ENCODE results near the gene FCHSD2.

The FCHSD2 gene

DNA sequence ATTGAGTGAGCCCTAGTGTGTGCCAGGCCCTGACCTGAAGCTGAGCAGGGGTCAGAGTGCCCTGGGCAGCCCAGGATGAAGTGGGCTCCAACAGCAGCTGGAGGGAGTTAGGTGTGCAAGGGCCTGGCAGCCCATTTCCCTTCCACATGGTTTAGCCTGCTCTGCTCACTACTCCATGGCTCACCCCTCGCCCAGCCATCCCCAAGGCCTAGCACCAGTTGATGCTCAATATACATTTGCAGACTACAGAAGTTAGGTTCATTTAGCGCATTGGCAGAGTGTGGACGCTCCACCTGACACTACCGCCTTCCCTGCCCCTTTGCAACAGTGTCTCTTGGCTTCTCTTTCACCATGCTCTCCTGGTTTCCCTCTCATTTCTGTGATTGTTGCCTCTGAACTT is 324.2 kb downstream of the FCHSD2 start:
- H3K27ac ChIP-seq: no peak overlapping the region
- TF ChIP-seq, protein P1, sequence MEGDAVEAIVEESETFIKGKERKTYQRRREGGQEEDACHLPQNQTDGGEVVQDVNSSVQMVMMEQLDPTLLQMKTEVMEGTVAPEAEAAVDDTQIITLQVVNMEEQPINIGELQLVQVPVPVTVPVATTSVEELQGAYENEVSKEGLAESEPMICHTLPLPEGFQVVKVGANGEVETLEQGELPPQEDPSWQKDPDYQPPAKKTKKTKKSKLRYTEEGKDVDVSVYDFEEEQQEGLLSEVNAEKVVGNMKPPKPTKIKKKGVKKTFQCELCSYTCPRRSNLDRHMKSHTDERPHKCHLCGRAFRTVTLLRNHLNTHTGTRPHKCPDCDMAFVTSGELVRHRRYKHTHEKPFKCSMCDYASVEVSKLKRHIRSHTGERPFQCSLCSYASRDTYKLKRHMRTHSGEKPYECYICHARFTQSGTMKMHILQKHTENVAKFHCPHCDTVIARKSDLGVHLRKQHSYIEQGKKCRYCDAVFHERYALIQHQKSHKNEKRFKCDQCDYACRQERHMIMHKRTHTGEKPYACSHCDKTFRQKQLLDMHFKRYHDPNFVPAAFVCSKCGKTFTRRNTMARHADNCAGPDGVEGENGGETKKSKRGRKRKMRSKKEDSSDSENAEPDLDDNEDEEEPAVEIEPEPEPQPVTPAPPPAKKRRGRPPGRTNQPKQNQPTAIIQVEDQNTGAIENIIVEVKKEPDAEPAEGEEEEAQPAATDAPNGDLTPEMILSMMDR (IDR thresholded peaks at IDR 0.05): no peak
- no peak overlapping the region for H3K4me3 ChIP-seq
- no peak for DNase-seq (ENCODE audit: low spot score)

DNA sequence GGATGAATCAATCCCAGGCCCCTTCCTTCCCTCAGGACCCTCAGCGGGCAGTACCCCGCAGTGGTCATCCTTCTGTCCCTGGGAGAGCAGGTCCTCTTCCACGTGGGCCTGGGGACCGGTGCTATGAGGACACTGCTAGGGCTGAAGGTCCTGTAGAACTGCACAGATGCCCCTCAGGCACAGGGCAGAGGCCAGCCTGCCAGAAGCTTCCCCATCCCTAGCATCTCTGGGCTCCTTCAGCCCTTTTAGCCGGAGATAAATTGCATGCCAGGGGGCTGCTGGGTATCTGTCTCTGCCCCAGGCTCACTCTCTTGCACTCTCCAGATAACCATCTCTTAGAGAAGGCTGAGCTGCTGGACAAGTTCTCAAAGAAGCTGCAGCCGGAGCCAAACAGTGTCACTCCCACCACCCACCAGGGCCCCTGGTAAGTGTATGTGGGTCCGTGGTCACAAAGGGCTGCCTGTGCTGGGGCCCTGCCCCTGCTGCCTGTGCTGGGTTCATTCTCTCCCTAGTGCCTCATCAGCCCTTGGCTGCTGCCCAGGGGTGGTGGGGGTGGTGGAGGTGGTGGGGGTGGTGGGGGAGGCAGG is 325.6 kb downstream of the FCHSD2 start:
- H3K27ac ChIP-seq: no peak overlapping the region
- no peak overlapping the region for H3K4me3 ChIP-seq
- TF ChIP-seq, protein P1 (IDR thresholded peaks at IDR 0.05): no peak

DNA sequence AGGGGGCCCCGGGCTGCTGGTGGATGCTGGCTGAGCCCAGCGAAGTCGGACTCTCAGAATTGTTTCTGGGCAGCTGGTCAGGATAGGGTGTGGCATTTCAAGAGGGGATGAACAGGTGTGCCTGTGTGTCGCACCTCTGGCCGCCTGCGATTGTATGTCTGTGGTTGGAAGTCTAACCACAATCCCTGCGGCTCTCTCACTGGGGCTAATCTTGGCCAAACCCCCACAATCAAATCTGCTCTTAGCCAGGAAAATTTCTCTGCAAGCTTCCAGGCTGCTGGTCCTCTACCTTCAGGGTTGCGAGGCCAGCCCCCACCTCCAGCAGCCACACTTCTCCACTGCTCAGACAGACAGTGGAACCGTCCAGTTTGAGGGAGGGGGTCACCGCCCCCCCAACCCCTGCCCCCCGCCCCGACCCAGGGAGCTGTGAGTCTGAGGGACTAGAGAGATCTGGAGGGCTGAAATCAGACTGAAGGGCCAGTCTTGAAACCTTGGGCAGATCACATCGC is 327.0 kb downstream of the FCHSD2 start:
- no peak for DNase-seq (ENCODE audit: low spot score)
- Histone ChIP-seq H3K4me3 (peak overlapping the region; percentile 82), H3K27ac (peak overlapping the region; percentile 89 to 90)
- TF ChIP-seq, protein P1 (IDR thresholded peaks at IDR 0.05): no peak

More for the DNA sequence above, 325.6 kb downstream of the FCHSD2 start:
- no peak for DNase-seq (ENCODE audit: low spot score)

DNA sequence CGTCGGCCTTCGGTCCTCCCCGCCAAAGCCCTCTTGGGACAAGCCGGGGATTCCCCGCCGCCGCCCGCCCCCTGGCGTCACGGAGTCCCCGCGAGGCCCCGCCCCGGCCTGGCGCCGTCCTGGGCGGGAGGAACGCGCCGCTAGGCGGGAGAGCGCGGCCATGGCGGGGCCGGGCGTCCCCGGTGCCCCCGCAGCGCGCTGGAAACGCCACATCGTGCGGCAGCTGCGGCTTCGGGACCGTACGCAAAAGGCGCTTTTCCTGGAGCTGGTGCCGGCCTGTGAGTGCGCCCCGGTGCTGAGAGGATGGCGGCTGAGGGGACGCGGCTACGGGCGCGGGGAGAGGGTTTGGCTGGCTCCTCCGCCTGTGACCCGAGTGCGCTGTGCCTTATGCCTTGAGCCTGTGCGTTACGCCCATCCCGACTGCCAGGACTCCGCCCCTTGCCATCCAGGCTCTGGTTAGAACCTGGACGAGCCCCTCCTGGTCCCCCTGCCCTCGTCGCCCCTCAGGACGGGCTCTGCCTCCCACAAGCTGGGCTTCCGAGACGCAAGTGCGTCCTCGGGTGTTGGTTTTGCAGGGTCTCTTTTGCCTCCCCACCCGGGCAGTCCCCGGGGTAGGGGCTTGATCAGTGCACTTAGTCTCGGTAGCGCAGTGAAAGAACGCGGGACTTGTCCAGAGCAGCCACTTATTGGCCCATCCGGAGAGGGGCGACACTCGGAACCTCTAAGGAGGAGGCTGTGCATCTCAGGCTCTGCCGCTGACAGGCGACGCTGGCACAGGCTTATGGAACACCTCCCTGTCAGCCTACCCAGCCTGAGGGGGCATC is 327.6 kb downstream of the FCHSD2 start, which contains the start of gene ATG16L2:
Gene ATG16L2, plus strand, starts transcription at position 126 of the 824 bp plus-strand sequence. Its CDS starts 35 bp downstream, at position 161.
- peak; percentile 85 for DNase-seq (ENCODE audit: low spot score)
- H3K27ac ChIP-seq: peak within 1 kb of the TSS; percentile 89 to 90
- peak within 1 kb of the TSS; percentile 82 for H3K4me3 ChIP-seq
- TF ChIP-seq, protein P1 (IDR thresholded peaks at IDR 0.05): no peak

DNA sequence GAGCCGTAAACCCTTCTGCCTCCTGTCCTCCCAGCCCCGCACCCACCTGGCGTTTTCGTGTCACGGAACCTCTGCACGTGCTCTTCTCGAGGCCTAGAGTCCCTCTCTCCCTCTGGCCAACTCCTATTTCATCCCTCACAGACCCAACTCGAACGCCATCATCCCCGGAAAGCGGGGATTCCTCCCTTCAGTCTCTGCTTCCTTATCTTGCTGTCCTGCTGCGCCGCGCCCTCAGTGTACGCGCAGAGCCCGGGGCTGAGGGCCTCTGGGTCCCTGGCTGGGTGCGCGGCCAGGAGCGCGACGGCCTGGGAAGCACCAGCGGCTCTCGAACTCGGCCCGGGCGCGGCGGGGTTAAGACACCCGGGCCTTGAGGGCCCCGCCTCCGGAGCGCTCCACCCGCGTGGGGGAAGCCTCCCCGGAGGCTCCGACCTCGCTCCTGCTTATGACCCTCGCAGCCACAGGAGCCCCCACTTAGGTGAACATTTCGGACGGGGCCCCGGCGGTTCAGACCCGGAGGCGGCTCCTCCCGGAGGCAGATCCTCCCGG is 328.3 kb downstream of the FCHSD2 start:
- TF ChIP-seq, protein P1 (IDR thresholded peaks at IDR 0.05): no peak
- Histone ChIP-seq H3K4me3 (peak overlapping the region; percentile 82), H3K27ac (peak overlapping the region; percentile 89 to 90)
- DNase-seq (ENCODE audit: low spot score): peak; percentile 91

DNA sequence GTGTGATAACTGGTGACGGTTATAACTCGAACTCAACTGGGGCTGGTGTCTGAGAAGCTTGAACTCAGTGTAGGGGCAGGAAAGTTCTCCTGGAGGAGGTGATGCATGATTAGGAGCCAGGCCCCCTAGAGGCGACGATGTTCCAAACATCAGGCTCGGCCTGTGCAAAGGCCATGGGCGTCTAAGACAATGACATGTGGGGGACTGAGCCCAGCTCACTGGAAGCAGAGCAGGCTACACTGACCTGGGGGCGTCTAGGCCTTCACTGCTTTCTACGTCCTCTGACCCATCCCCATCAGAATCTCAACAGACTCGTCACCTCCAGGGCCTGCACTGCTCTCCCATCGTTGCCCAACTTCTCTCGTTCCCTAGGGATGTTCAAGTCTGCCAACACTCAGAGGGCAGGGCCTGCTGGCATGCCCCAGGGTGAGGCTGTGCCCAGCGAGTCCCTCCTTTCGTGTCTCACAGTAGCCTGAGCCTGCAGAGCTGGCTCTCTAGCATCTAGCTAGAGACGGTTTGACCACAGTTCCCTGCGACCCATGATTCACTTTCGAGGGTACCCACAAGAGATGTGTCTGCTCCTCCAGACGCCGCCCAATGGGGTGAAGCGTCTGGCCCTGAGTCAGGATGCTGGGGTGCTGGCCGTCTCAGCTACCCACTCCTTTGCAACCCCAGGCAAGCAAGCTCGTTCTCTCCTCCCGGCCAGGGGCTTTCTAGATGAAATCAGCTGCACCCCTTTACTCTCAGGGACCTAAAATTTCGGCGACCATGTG is 329.0 kb downstream of the FCHSD2 start:
- peak; percentile 94 for DNase-seq (ENCODE audit: low spot score)
- Histone ChIP-seq H3K4me3 (peak overlapping the region; percentile 82), H3K27ac (peak overlapping the region; percentile 89 to 90)
- TF ChIP-seq, protein P1 (IDR thresholded peaks at IDR 0.05): no peak
